NCI-H2196 (cell line): ENCODE data around the gene TBC1D22A.

Experiments used
- DNase-seq: peaks from one replicate; lab custom pipeline; 2025; ENCODE audit not compliant: unreplicated experiment; lab: John Stamatoyannopoulos, UW

The TBC1D22A gene

GRCh38 chr22:46854125-46854870 lies 91.8 kb downstream of the TBC1D22A start:
- no peak for DNase-seq

GRCh38 chr22:46855681-46856080 lies 93.2 kb downstream of the TBC1D22A start:
- DNase-seq: no peak

GRCh38 chr22:46856661-46857060 lies 94.2 kb downstream of the TBC1D22A start:
- DNase-seq: no peak

GRCh38 chr22:46857142-46857884 lies 94.9 kb downstream of the TBC1D22A start:
- no peak for DNase-seq

- DNase-seq: no peak
Observed at GRCh38 chr22:46857885-46858143, 95.4 kb downstream of the TBC1D22A start.

GRCh38 chr22:46858181-46858771 lies 95.8 kb downstream of the TBC1D22A start:
- DNase-seq: no peak

GRCh38 chr22:46860562-46860961 lies 98.1 kb downstream of the TBC1D22A start:
- no peak for DNase-seq

- no peak for DNase-seq
Observed at GRCh38 chr22:46861468-46862367, 99.3 kb downstream of the TBC1D22A start.

- DNase-seq: no peak
Observed at GRCh38 chr22:46862418-46863324, 100.2 kb downstream of the TBC1D22A start.

- DNase-seq: no peak
Observed at GRCh38 chr22:46863794-46864193, 101.3 kb downstream of the TBC1D22A start.

- DNase-seq: no peak
Observed at GRCh38 chr22:46864314-46865051, 102.0 kb downstream of the TBC1D22A start.

- no peak for DNase-seq
Observed at GRCh38 chr22:46865052-46865434, 102.6 kb downstream of the TBC1D22A start.

- no peak for DNase-seq
Observed at GRCh38 chr22:46865642-46866041, 103.2 kb downstream of the TBC1D22A start.

GRCh38 chr22:46866591-46866990 lies 104.1 kb downstream of the TBC1D22A start:
- no peak for DNase-seq

GRCh38 chr22:46867106-46867505 lies 104.7 kb downstream of the TBC1D22A start:
- no peak for DNase-seq

GRCh38 chr22:46869329-46869728 lies 106.9 kb downstream of the TBC1D22A start:
- no peak for DNase-seq

GRCh38 chr22:46869831-46870441 lies 107.5 kb downstream of the TBC1D22A start:
- no peak for DNase-seq

- DNase-seq: no peak
Observed at GRCh38 chr22:46871826-46872225, 109.4 kb downstream of the TBC1D22A start.

- DNase-seq: no peak
Observed at GRCh38 chr22:46875089-46875488, 112.6 kb downstream of the TBC1D22A start.
